ENCODE measurements around the gene PGAM1.

PGAM1 gene

GRCh38 chr10:97452352-97452751 is 26.4 kb downstream of the PGAM1 start:
- Histone ChIP-seq H3K36me3 (ENCODE audit: control insufficient read depth, insufficient read depth, low read length) (no peaks in the 10 kb centered on the region), H3K4me3 (ENCODE audit: low read depth, low read length) (no peak overlapping the region), H3K4me1 (peaks cover 7% of the 10 kb centered on the region)

GRCh38 chr10:97454330-97455036 is 28.5 kb downstream of the PGAM1 start:
- Histone ChIP-seq H3K4me1 (peaks cover 2% of the 10 kb centered on the region), H3K4me3 (ENCODE audit: low read depth, low read length) (no peak overlapping the region), H3K36me3 (ENCODE audit: control insufficient read depth, insufficient read depth, low read length) (no peaks in the 10 kb centered on the region), H3K27me3 (ENCODE audit: control insufficient read depth, insufficient read depth, low read length) (no peaks in the 10 kb centered on the region), H3K9ac (no peak overlapping the region), H3K9me3 (ENCODE audit: control insufficient read depth, low read length) (no peaks in the 10 kb centered on the region), H3K27ac (no peak overlapping the region), H3K79me2 (peaks cover 22% of the 10 kb centered on the region), H2AFZ (no peak overlapping the region), H3K4me2 (ENCODE audit: low read length) (no peak overlapping the region)
- no peak for TF ChIP-seq CTCF (IDR thresholded peaks at IDR 0.05)

More at GRCh38 chr10:97452352-97452751, 26.4 kb downstream of the PGAM1 start:
- H2AFZ ChIP-seq, result no peak overlapping the region
- H3K79me2 ChIP-seq, result peaks cover 31% of the 10 kb centered on the region
- H3K27ac ChIP-seq, result peak overlapping the region; percentile 5
- no peaks in the 10 kb centered on the region for H3K9me3 ChIP-seq (ENCODE audit: control insufficient read depth, low read length)
- no peak overlapping the region for H3K4me2 ChIP-seq (ENCODE audit: low read length)
- no peaks in the 10 kb centered on the region for H3K27me3 ChIP-seq (ENCODE audit: control insufficient read depth, insufficient read depth, low read length)
- TF ChIP-seq CTCF (IDR thresholded peaks at IDR 0.05), result no peak
- no peak overlapping the region for H3K9ac ChIP-seq

GRCh38 chr10:97456034-97456685 is 30.2 kb downstream of the PGAM1 start:
- Histone ChIP-seq H3K27me3 (ENCODE audit: control insufficient read depth, insufficient read depth, low read length) (no peaks in the 10 kb centered on the region), H3K36me3 (ENCODE audit: control insufficient read depth, insufficient read depth, low read length) (no peaks in the 10 kb centered on the region), H3K9ac (no peak overlapping the region), H3K79me2 (peaks cover 10% of the 10 kb centered on the region), H2AFZ (no peak overlapping the region), H3K9me3 (ENCODE audit: control insufficient read depth, low read length) (no peaks in the 10 kb centered on the region), H3K4me2 (ENCODE audit: low read length) (no peak overlapping the region), H3K4me3 (ENCODE audit: low read depth, low read length) (no peak overlapping the region), H3K27ac (no peak overlapping the region), H3K4me1 (peaks cover 2% of the 10 kb centered on the region)
- TF ChIP-seq CTCF (IDR thresholded peaks at IDR 0.05), result no peak

- Histone ChIP-seq H3K4me3 (ENCODE audit: low read depth, low read length) (no peak overlapping the region), H3K9ac (no peak overlapping the region), H3K79me2 (peaks cover 8% of the 10 kb centered on the region), H3K27me3 (ENCODE audit: control insufficient read depth, insufficient read depth, low read length) (no peaks in the 10 kb centered on the region), H3K36me3 (ENCODE audit: control insufficient read depth, insufficient read depth, low read length) (no peaks in the 10 kb centered on the region), H2AFZ (no peak overlapping the region), H3K9me3 (ENCODE audit: control insufficient read depth, low read length) (no peaks in the 10 kb centered on the region), H3K4me2 (ENCODE audit: low read length) (no peak overlapping the region), H3K27ac (no peak overlapping the region), H3K4me1 (peaks cover 2% of the 10 kb centered on the region)
- TF ChIP-seq CTCF (IDR thresholded peaks at IDR 0.05), result no peak
Measured at GRCh38 chr10:97456686-97457065, 30.7 kb downstream of the PGAM1 start.

Data from parathyroid adenoma (tissue), 2 donors.